Erythroblast (primary cell): ENCODE measurements around the gene EYS.

Experiments used
- GATA1 ChIP-seq: IDR thresholded peaks from 2 replicates; pipeline ENCODE4 v1.6.1; 2011; ENCODE audit warnings: low read depth, mild to moderate bottlenecking, control low read depth, low read length, moderate library complexity
- POLR2A ChIP-seq: IDR thresholded peaks from 2 replicates; pipeline ENCODE4 v1.6.1; 2011; ENCODE audit warnings: mild to moderate bottlenecking, low read length

DNA sequence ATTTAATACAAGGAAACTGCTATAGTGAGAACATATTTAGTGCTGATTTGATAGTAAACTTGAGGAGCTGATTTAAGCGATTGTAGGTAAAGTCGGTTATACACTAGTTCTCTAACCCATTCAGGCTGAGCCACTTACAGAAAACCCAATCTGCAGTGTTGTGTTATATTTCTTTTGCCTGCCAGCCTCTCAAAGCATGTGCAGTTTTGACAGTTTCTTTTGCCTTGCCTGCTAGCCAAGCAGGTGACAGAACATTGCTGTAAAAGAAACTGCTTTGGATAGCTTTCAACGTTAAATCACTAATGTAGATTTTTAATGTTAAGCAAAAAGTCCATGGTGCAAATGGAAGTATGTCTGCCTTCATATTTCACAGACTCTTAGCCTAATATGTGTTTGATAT is 982.9 kb downstream of the EYS start:
- no peak for TF ChIP-seq POLR2A
- no peak for TF ChIP-seq GATA1
